HEK293 (cell line): ENCODE data around the gene ZBTB4.

ENCODE experiments used
- CTCF ChIA-PET: fragments of 350-600 bp; formaldehyde crosslinking; extraction: SDS; loops from one replicate; lab custom pipeline; 2021; ENCODE audit warnings: antibody characterized with exemption; lab: Yijun Ruan, JAX
- POLR2A ChIA-PET: fragments of 300-600 bp; formaldehyde crosslinking; extraction: SDS; loops from one replicate; lab custom pipeline; 2020; ENCODE audit warnings: antibody characterized with exemption, inconsistent platforms; lab: Yijun Ruan, JAX
- H3K27ac ChIP-seq: fragments of 200-500 bp; sonication (Bioruptor generic); 2 replicates; pipeline ENCODE4 v1.5.1; 2014; ENCODE audit warnings: low read depth, low read length, control low read depth, inconsistent platforms; ENCODE audit errors: extremely low read depth
- H3K36me3 ChIP-seq, 2 experiments: fragments of 200-500 bp in 1 of 2; sonication (Bioruptor generic) in 1 of 2; 1 replicate in 1 of 2; 2 replicates in 1 of 2; pipeline ENCODE4 v1.5.1; 2014 to 2017; ENCODE audit warnings: inconsistent platforms in 2 of 2, low read length in 2 of 2; ENCODE audit not compliant: control insufficient read depth in 2 of 2, insufficient read depth in 1 of 2
- H3K4me1 ChIP-seq: fragments of 200-500 bp; sonication (Bioruptor generic); 2 replicates; pipeline ENCODE4 v1.5.1; 2014; ENCODE audit warnings: mild to moderate bottlenecking, low read length, inconsistent platforms; ENCODE audit not compliant: control insufficient read depth, insufficient read depth
- H3K4me3 ChIP-seq: 2 replicates; pipeline ENCODE4 v1.5.1; 2011; ENCODE audit warnings: low read depth, mild to moderate bottlenecking, control low read depth, low read length, moderate library complexity
- H3K9me3 ChIP-seq: fragments of 200-500 bp; sonication (Bioruptor generic); 2 replicates; pipeline ENCODE4 v1.5.1; 2014; ENCODE audit warnings: low read depth, low read length, inconsistent platforms; ENCODE audit not compliant: control insufficient read depth, insufficient read depth
- BCL11B ChIP-seq: fragments of 450-650 bp; formaldehyde crosslinking; IDR thresholded peaks from 2 replicates; pipeline ENCODE4 v1.5.1; 2016; ENCODE audit warnings: low read depth, missing biosample characterization, missing genetic modification characterization
- FEZF1 ChIP-seq: fragments of 450-650 bp; formaldehyde crosslinking; IDR thresholded peaks from 2 replicates; pipeline ENCODE4 v1.5.1; 2016; ENCODE audit warnings: missing biosample characterization, missing genetic modification characterization
- GLI4 ChIP-seq: fragments of 450-650 bp; formaldehyde crosslinking; IDR thresholded peaks from 2 replicates; pipeline ENCODE4 v1.5.1; 2016; ENCODE audit warnings: missing biosample characterization, missing genetic modification characterization
- HOXC10 ChIP-seq: sonication (generic); formaldehyde crosslinking; IDR thresholded peaks from 2 replicates; pipeline ENCODE4 v1.8.1; 2023; ENCODE audit warnings: mild to moderate bottlenecking, missing genetic modification reagents
- KLF8 ChIP-seq: fragments of 450-650 bp; formaldehyde crosslinking; IDR thresholded peaks from 2 replicates; pipeline ENCODE4 v1.5.1; 2016; ENCODE audit warnings: missing biosample characterization, missing genetic modification characterization
- OSR2 ChIP-seq: fragments of 450-650 bp; formaldehyde crosslinking; IDR thresholded peaks from 2 replicates; pipeline ENCODE4 v1.5.1; 2016; ENCODE audit warnings: missing biosample characterization, missing genetic modification characterization
- SETDB1 ChIP-seq: IDR thresholded peaks from one replicate; pipeline ENCODE4 v1.6.1; 2017; ENCODE audit warnings: mild to moderate bottlenecking, low read length, moderate library complexity, mixed read lengths; ENCODE audit not compliant: insufficient read length
- TRIM28 ChIP-seq: IDR thresholded peaks from 2 replicates; pipeline ENCODE4 v1.6.1; 2011; ENCODE audit warnings: low read length, control low read depth, borderline replicate concordance
- ZBTB8A ChIP-seq: fragments of 450-650 bp; formaldehyde crosslinking; IDR thresholded peaks from 2 replicates; pipeline ENCODE4 v1.5.1; 2016; ENCODE audit warnings: missing biosample characterization, missing genetic modification characterization
- ZFHX2 ChIP-seq: fragments of 450-650 bp; formaldehyde crosslinking; conservative IDR thresholded peaks from 2 replicates; pipeline ENCODE4 v1.5.1; 2016; ENCODE audit warnings: missing biosample characterization, missing genetic modification characterization
- ZFP37 ChIP-seq: fragments of 450-650 bp; formaldehyde crosslinking; IDR thresholded peaks from 2 replicates; pipeline ENCODE4 v1.5.1; 2016; ENCODE audit warnings: missing biosample characterization, missing genetic modification characterization
- ZNF140 ChIP-seq: fragments of 450-650 bp; formaldehyde crosslinking; IDR thresholded peaks from 2 replicates; pipeline ENCODE4 v1.5.1; 2016; ENCODE audit warnings: missing biosample characterization, missing genetic modification characterization
- ZNF174 ChIP-seq: fragments of 450-650 bp; formaldehyde crosslinking; IDR thresholded peaks from 2 replicates; pipeline ENCODE4 v1.5.0; 2017; ENCODE audit warnings: missing biosample characterization, mild to moderate bottlenecking, missing genetic modification characterization
- ZNF184 ChIP-seq: fragments of 450-650 bp; IDR thresholded peaks from 2 replicates; pipeline ENCODE4 v1.5.1; 2018; ENCODE audit warnings: missing biosample characterization, mild to moderate bottlenecking, missing genetic modification characterization
- ZNF19 ChIP-seq: fragments of 450-650 bp; formaldehyde crosslinking; IDR thresholded peaks from 2 replicates; pipeline ENCODE4; 2016; ENCODE audit warnings: missing biosample characterization, missing genetic modification characterization, low read depth
- ZNF335 ChIP-seq: fragments of 450-650 bp; formaldehyde crosslinking; conservative IDR thresholded peaks from 2 replicates; pipeline ENCODE4 v1.5.1; 2016; ENCODE audit warnings: missing biosample characterization, missing genetic modification characterization
- ZNF394 ChIP-seq: fragments of 450-650 bp; formaldehyde crosslinking; IDR thresholded peaks from 2 replicates; pipeline ENCODE4 v1.5.1; 2016; ENCODE audit warnings: missing biosample characterization, missing genetic modification characterization, mild to moderate bottlenecking, moderate library complexity, borderline replicate concordance
- ZNF501 ChIP-seq: fragments of 450-650 bp; formaldehyde crosslinking; IDR thresholded peaks from 2 replicates; pipeline ENCODE4 v1.5.1; 2016; ENCODE audit warnings: missing biosample characterization, missing genetic modification characterization
- ZNF529 ChIP-seq: fragments of 450-650 bp; formaldehyde crosslinking; IDR thresholded peaks from 2 replicates; pipeline ENCODE4 v1.5.1; 2017; ENCODE audit warnings: missing genetic modification characterization, missing biosample characterization; ENCODE audit not compliant: insufficient replicate concordance
- ZNF530 ChIP-seq: fragments of 450-650 bp; formaldehyde crosslinking; IDR thresholded peaks from 2 replicates; pipeline ENCODE4 v1.5.1; 2016; ENCODE audit warnings: low read depth, missing biosample characterization, missing genetic modification characterization
- ZNF610 ChIP-seq: fragments of 450-650 bp; formaldehyde crosslinking; IDR thresholded peaks from 2 replicates; pipeline ENCODE4 v1.5.1; 2016; ENCODE audit warnings: missing biosample characterization, missing genetic modification characterization, borderline replicate concordance
- ZNF776 ChIP-seq: fragments of 450-650 bp; formaldehyde crosslinking; IDR thresholded peaks from 2 replicates; pipeline ENCODE4 v1.5.0; 2017; ENCODE audit warnings: missing biosample characterization, missing genetic modification characterization, borderline replicate concordance
- ZNF777 ChIP-seq: fragments of 450-650 bp; formaldehyde crosslinking; IDR thresholded peaks from 2 replicates; pipeline ENCODE4 v1.5.1; 2017; ENCODE audit warnings: missing biosample characterization, missing genetic modification characterization, borderline replicate concordance
- TF ChIP-seq, protein P1 (sequence below): fragments of 450-650 bp; formaldehyde crosslinking; IDR thresholded peaks from 2 replicates; pipeline ENCODE4 v1.5.1; 2016; ENCODE audit warnings: missing biosample characterization, missing genetic modification characterization
- TF ChIP-seq, protein P2 (sequence below): fragments of 450-650 bp; formaldehyde crosslinking; IDR thresholded peaks from 2 replicates; pipeline ENCODE4 v1.5.0; 2017; ENCODE audit warnings: missing biosample characterization, missing genetic modification characterization, borderline replicate concordance
- TF ChIP-seq, protein P3 (sequence below): fragments of 450-650 bp; formaldehyde crosslinking; IDR thresholded peaks from 2 replicates; pipeline ENCODE4 v1.5.1; 2017; ENCODE audit warnings: missing biosample characterization, missing genetic modification characterization
- TF ChIP-seq, protein P4 (sequence below): fragments of 450-650 bp; formaldehyde crosslinking; IDR thresholded peaks from 2 replicates; pipeline ENCODE4 v1.5.1; 2017; ENCODE audit warnings: missing biosample characterization, missing genetic modification characterization
- TF ChIP-seq, protein P5 (sequence below): fragments of 450-650 bp; formaldehyde crosslinking; IDR thresholded peaks from 2 replicates; pipeline ENCODE4 v1.5.1; 2016; ENCODE audit warnings: missing biosample characterization, missing genetic modification characterization

The ZBTB4 gene

DNA sequence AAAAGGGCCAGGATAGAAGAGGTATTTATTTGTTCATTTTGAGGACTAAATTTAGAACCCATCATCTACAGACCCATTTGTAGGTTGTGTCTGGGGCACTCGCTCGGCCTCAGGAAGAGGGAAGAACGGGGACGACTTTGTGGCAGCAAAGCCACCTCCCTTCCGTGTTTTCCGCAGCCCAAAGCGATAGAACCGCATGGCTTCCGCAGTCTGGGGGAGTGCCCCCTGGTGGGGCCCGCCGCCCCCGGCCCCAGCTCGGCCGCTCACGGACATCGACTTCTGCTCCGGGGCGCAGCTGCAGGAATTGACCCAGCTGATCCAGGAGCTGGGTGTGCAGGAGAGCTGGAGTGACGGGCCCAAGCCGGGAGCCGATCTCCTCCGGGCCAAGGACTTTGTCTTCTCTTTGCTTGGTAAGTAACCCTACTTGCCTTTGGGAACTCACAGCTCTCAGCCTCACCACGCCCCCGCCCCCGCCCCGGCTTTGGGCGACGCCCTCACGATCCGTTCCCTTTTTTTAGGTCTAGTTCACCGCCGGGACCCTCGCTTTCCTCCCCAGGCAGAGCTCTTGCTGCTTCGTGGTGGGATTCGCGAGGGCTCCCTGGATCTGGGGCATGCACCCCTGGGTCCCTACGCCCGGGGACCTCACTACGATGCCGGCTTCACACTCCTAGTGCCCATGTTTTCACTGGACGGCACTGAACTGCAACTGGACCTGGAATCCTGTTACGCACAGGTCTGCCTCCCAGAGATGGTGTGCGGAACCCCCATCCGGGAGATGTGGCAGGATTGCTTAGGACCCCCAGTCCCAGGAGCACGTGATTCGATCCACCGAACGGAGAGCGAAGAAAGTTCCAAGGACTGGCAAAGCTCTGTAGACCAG, 43.5 kb downstream of the ZBTB4 start (continued):
- TF ChIP-seq, protein P1, sequence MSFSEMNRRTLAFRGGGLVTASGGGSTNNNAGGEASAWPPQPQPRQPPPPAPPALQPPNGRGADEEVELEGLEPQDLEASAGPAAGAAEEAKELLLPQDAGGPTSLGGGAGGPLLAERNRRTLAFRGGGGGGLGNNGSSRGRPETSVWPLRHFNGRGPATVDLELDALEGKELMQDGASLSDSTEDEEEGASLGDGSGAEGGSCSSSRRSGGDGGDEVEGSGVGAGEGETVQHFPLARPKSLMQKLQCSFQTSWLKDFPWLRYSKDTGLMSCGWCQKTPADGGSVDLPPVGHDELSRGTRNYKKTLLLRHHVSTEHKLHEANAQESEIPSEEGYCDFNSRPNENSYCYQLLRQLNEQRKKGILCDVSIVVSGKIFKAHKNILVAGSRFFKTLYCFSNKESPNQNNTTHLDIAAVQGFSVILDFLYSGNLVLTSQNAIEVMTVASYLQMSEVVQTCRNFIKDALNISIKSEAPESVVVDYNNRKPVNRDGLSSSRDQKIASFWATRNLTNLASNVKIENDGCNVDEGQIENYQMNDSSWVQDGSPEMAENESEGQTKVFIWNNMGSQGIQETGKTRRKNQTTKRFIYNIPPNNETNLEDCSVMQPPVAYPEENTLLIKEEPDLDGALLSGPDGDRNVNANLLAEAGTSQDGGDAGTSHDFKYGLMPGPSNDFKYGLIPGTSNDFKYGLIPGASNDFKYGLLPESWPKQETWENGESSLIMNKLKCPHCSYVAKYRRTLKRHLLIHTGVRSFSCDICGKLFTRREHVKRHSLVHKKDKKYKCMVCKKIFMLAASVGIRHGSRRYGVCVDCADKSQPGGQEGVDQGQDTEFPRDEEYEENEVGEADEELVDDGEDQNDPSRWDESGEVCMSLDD (tag by site-specific recombination), result no peak
- TF ChIP-seq, protein P2, sequence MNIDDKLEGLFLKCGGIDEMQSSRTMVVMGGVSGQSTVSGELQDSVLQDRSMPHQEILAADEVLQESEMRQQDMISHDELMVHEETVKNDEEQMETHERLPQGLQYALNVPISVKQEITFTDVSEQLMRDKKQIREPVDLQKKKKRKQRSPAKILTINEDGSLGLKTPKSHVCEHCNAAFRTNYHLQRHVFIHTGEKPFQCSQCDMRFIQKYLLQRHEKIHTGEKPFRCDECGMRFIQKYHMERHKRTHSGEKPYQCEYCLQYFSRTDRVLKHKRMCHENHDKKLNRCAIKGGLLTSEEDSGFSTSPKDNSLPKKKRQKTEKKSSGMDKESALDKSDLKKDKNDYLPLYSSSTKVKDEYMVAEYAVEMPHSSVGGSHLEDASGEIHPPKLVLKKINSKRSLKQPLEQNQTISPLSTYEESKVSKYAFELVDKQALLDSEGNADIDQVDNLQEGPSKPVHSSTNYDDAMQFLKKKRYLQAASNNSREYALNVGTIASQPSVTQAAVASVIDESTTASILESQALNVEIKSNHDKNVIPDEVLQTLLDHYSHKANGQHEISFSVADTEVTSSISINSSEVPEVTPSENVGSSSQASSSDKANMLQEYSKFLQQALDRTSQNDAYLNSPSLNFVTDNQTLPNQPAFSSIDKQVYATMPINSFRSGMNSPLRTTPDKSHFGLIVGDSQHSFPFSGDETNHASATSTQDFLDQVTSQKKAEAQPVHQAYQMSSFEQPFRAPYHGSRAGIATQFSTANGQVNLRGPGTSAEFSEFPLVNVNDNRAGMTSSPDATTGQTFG (tag by site-specific recombination), result no peak
- no peak for TF ChIP-seq HOXC10
- TF ChIP-seq ZNF394 (tag by site-specific recombination), result peak; percentile 49; the same call in 1 of the 2 replicates
- TF ChIP-seq ZBTB8A (tag by site-specific recombination), result 0 out of 2 replicates have a peak, but pooled peaks have one; percentile 19
- no peak for TF ChIP-seq ZNF174 (tag by site-specific recombination)
- TF ChIP-seq ZNF335 (tag by site-specific recombination), result no peak; the same call in 1 of the 2 replicates
- TF ChIP-seq FEZF1 (tag by site-specific recombination), result no peak
- TF ChIP-seq, protein P3, sequence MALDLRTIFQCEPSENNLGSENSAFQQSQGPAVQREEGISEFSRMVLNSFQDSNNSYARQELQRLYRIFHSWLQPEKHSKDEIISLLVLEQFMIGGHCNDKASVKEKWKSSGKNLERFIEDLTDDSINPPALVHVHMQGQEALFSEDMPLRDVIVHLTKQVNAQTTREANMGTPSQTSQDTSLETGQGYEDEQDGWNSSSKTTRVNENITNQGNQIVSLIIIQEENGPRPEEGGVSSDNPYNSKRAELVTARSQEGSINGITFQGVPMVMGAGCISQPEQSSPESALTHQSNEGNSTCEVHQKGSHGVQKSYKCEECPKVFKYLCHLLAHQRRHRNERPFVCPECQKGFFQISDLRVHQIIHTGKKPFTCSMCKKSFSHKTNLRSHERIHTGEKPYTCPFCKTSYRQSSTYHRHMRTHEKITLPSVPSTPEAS (tag by site-specific recombination), result no peak
- TF ChIP-seq KLF8 (tag by site-specific recombination), result peak; percentile 77
- TF ChIP-seq ZNF529, result no peak
- no peak for TF ChIP-seq BCL11B (tag by site-specific recombination)
- no peak for TF ChIP-seq TRIM28
- TF ChIP-seq GLI4 (tag by site-specific recombination), result no peak
- TF ChIP-seq ZNF610 (tag by site-specific recombination), result no peak; the same call in 1 of the 2 replicates

DNA sequence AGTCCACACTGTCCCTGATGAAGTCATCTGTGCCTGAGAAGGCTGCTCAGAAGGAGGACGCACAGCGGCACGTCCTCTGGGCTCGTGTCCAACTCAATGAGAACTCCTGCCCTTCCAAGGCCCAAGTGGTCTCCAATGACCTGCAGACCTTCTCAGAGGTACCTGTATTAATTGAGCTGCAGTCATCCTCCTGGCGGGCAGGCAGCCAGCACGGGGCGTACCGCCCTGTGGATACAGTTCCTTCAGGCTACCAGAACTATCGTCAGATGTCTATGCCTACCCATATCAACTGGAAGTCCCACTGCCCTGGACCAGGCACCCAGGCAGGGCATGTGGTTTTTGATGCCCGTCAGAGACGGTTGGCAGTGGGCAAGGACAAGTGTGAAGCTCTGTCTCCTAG, 47.1 kb downstream of the ZBTB4 start:
- H3K4me3 ChIP-seq, result no peak overlapping the region
- POLR2A ChIA-PET, result interaction anchor here (0.9 to 1.0 kb wide), 2 partner anchors 12 to 28 kb away, joined by 3 read pairs; partner anchors contain the start of genes CHRNB1 and TMEM256
- no peaks in the 10 kb centered on the region for H3K36me3 ChIP-seq
- H3K4me1 ChIP-seq, result peaks cover 9% of the 10 kb centered on the region
- no peak overlapping the region for H3K27ac ChIP-seq
- no peaks in the 10 kb centered on the region for H3K9me3 ChIP-seq
- CTCF ChIA-PET, result interaction anchor here (0.8 to 1.1 kb wide), 2 partner anchors 30 to 76 kb away, joined by 3 to 6 read pairs; no protein-coding TSS in a partner anchor
- no peak for TF ChIP-seq ZNF19
- TF ChIP-seq ZNF530 (tag by site-specific recombination), result no peak
- TF ChIP-seq SETDB1, result no peak
- no peak for TF ChIP-seq ZNF501 (tag by site-specific recombination)
- TF ChIP-seq ZFP37 (tag by site-specific recombination), result no peak
- no peak for TF ChIP-seq ZNF184 (tag by site-specific recombination)
- TF ChIP-seq, protein P4, sequence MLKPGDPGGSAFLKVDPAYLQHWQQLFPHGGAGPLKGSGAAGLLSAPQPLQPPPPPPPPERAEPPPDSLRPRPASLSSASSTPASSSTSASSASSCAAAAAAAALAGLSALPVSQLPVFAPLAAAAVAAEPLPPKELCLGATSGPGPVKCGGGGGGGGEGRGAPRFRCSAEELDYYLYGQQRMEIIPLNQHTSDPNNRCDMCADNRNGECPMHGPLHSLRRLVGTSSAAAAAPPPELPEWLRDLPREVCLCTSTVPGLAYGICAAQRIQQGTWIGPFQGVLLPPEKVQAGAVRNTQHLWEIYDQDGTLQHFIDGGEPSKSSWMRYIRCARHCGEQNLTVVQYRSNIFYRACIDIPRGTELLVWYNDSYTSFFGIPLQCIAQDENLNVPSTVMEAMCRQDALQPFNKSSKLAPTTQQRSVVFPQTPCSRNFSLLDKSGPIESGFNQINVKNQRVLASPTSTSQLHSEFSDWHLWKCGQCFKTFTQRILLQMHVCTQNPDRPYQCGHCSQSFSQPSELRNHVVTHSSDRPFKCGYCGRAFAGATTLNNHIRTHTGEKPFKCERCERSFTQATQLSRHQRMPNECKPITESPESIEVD (tag by site-specific recombination), result no peak
- TF ChIP-seq, protein P5, sequence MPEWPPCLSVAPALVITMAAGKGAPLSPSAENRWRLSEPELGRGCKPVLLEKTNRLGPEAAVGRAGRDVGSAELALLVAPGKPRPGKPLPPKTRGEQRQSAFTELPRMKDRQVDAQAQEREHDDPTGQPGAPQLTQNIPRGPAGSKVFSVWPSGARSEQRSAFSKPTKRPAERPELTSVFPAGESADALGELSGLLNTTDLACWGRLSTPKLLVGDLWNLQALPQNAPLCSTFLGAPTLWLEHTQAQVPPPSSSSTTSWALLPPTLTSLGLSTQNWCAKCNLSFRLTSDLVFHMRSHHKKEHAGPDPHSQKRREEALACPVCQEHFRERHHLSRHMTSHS (tag by site-specific recombination), result no peak
- no peak for TF ChIP-seq ZNF777 (tag by site-specific recombination)
- no peak for TF ChIP-seq ZNF140 (tag by site-specific recombination)
- TF ChIP-seq ZFHX2 (tag by site-specific recombination), result no peak
- no peak for TF ChIP-seq OSR2 (tag by site-specific recombination)
- no peak for TF ChIP-seq ZNF776 (tag by site-specific recombination)
